ENCODE results near the gene KIF5A. TPM values are rescaled to one million over a fixed set of nuclear protein-coding genes. Genes with fewer than 3 reads are reported as not detected.

The KIF5A gene
- total and polyA plus RNA-seq, 2 donors (not counting 3 experiments of a cell fraction or from before 2014, with no cell fraction given): 0.07 to 0.35 TPM

- CTCF ChIA-PET: no interaction called here
- peaks cover 34 to 45% of the 10 kb centered on the region in 2 experiments for H3K36me3 ChIP-seq (ENCODE audit: control insufficient read depth in 2 of 2, extremely low read depth in 1 of 2, insufficient read depth in 2 of 2, low read length in 2 of 2)
These were observed 35.0 kb upstream of the KIF5A start for GRCh38 chr12:57514720-57515407.

More at GRCh38 chr12:57514720-57515407, 35.0 kb upstream of the KIF5A start:
- Histone ChIP-seq H3K9ac (replicated peaks; ENCODE audit: extremely low read depth, insufficient read depth, low read length) (no peak overlapping the region), H3K27ac (ENCODE audit: insufficient read depth, low read depth, low read length) (no peak overlapping the region), H3K9me3 (replicated peaks; ENCODE audit: control insufficient read depth, insufficient read depth, low read length) (no peaks in the 10 kb centered on the region), H3K27me3 (ENCODE audit: control insufficient read depth in 2 of 2, insufficient read depth in 2 of 2, low read length in 2 of 2) (no peaks in the 10 kb centered on the region), H3K4me3 (replicated peaks in 1 of 3; ENCODE audit: insufficient read depth in 1 of 3, low read depth in 1 of 3, low read length in 3 of 3) (no peak overlapping the region), H3K4me2 (ENCODE audit: insufficient read depth, low read length) (no peak overlapping the region), H3K9me1 (replicated peaks; ENCODE audit: control insufficient read depth, extremely low read depth, insufficient read depth, low read length) (no peaks in the 10 kb centered on the region), H3K4me1 (ENCODE audit: control insufficient read depth, extremely low read depth, insufficient read depth, low read length) (peaks cover 23% of the 10 kb centered on the region), H3K79me2 (ENCODE audit: control insufficient read depth, insufficient read depth, low read length) (peaks cover 20% of the 10 kb centered on the region), H2AFZ (ENCODE audit: low read depth, low read length) (no peak overlapping the region), H4K20me1 (replicated peaks; ENCODE audit: control insufficient read depth, extremely low read depth, insufficient read depth, low read length) (no peaks in the 10 kb centered on the region)
- POLR2A ChIA-PET: interaction anchor here (1.0 kb wide), 1 partner anchor 22 kb away, joined by 10 read pairs; no protein-coding TSS in a partner anchor
- intact Hi-C loops (cut with micrococcal nuclease) (no loop called here), dilution Hi-C loops (cut with MboI; ENCODE audit: extremely low pct_ligation_motif_present, low sequenced_read_pairs) (no loop called here)
- no TSS peak for BruUV-seq (replicated peaks)
- no peak for FAIRE-seq
- TF ChIP-seq CTCF (IDR thresholded peaks at IDR 0.05; ENCODE audit: extremely low read depth in 1 of 2, insufficient read depth in 1 of 2, low read depth in 1 of 2, low read length in 2 of 2): no peak
- no peak for TF ChIP-seq POLR2A (IDR thresholded peaks at IDR 0.05; ENCODE audit: low read depth, low read length)
- TF ChIP-seq MYC (IDR thresholded peaks at IDR 0.05; ENCODE audit: low read depth, low read length): no peak
- TF ChIP-seq FOS (IDR thresholded peaks at IDR 0.05; ENCODE audit: borderline replicate concordance, insufficient read depth, low read length): no peak
- no peak for TF ChIP-seq JUN (IDR thresholded peaks at IDR 0.05; ENCODE audit: borderline replicate concordance, insufficient read depth, insufficient read length, low read depth)
- TF ChIP-seq GATA2 (IDR thresholded peaks at IDR 0.05; ENCODE audit: insufficient read depth, insufficient read length, low read depth, low read length): no peak
- TF ChIP-seq, protein P1, sequence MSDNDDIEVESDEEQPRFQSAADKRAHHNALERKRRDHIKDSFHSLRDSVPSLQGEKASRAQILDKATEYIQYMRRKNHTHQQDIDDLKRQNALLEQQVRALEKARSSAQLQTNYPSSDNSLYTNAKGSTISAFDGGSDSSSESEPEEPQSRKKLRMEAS (IDR thresholded peaks at IDR 0.05; ENCODE audit: insufficient read depth, insufficient read length): no peak
- no peak for TF ChIP-seq POLR2AphosphoS5 (IDR thresholded peaks at IDR 0.05; ENCODE audit: insufficient read depth, low read depth, low read length)
- TF ChIP-seq EZH2 (IDR thresholded peaks at IDR 0.05; ENCODE audit: borderline replicate concordance, low read depth, low read length, severe bottlenecking): no peak
- no peak for DNase-seq (ENCODE audit: low read depth, low spot score)

All from endothelial cell of umbilical vein (primary cell).